Endothelial cell of umbilical vein (primary cell): Measurements from ENCODE around the gene TMEM59L.

Experiments
- CTCF ChIP-seq, 2 donors: IDR thresholded peaks; 1 replicate in 1 of 2; 2 replicates in 1 of 2; pipeline ENCODE4 v1.5.1; 2011; ENCODE audit warnings: low read length in 2 of 2, mild to moderate bottlenecking in 2 of 2, moderate library complexity in 2 of 2, control low read depth in 1 of 2, inconsistent platforms in 1 of 2, low read depth in 1 of 2; ENCODE audit not compliant: insufficient read depth in 1 of 2; ENCODE audit errors: extremely low read depth in 1 of 2
- MAX ChIP-seq: IDR thresholded peaks from 2 replicates; pipeline ENCODE4 v1.6.1; 2011; ENCODE audit not compliant: insufficient read depth, insufficient read length
- POLR2A ChIP-seq: IDR thresholded peaks from 2 replicates; pipeline ENCODE4 v1.6.1; 2012; ENCODE audit warnings: low read depth, mild to moderate bottlenecking, control low read depth, low read length

DNA sequence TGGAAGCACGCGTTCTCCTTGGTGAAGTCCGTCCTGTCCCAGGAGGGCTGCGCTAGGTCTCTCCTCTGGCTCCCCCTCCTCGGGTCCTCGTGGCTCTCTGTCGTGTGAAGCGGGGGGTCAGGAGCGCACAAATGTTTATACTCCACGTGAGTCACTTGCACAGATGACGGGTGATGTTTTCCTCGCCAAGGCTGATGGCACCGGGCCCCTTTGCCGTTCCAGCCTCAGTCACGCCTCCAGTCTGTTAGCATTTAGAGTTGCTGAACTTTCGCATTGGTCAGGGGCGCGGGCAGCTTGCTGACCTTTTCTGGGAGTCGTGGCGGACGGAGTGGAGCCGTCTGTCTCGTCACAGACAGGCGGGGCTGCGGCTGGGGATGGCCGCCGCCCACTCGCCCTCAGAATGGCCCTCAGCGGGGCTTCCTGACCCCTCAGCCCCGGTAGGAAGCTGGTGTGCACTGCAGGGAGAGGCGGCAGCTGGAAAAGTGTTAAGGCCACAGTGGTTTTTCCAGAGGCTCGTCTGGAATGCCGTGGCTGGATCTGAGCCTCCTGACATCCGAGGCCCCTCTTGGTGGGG is 37.9 kb downstream of the TMEM59L start:
- TF ChIP-seq CTCF (IDR thresholded peaks at IDR 0.05; ENCODE audit: extremely low read depth in 1 of 2, insufficient read depth in 1 of 2, low read depth in 1 of 2, low read length in 2 of 2) (no peak), MAX (no peak), POLR2A (no peak)
